ENCODE data around the gene ABCA7. TPM values are rescaled to one million over a fixed set of nuclear protein-coding genes. Genes with fewer than 3 reads are reported as not detected.

ABCA7 gene
- total RNA-seq, 3 donors from 2014 or later (not counting 1 experiment from before 2014, with no cell fraction given) = 73.3 to 149 (median 121) TPM

GRCh38 chr19:1004204-1004802, 35.6 kb upstream of the ABCA7 start:
- DNase-seq (no peak), ATAC-seq (no peak)
- Histone ChIP-seq H3K27me3 (ENCODE audit: control insufficient read depth, insufficient read depth, low read length) (peaks cover 16% of the 10 kb centered on the region), H3K4me1 (ENCODE audit: control insufficient read depth, insufficient read depth, low read length) (peaks cover 16% of the 10 kb centered on the region), H3K9me3 (ENCODE audit: control insufficient read depth, insufficient read depth, low read length) (no peaks in the 10 kb centered on the region), H3K36me3 (ENCODE audit: control insufficient read depth, insufficient read depth, low read length) (no peaks in the 10 kb centered on the region), H3K4me3 (ENCODE audit: low read length) (no peak overlapping the region), H3K27ac (ENCODE audit: low read length) (no peak overlapping the region)
- no peaks in the 10 kb centered on the region for H3K36me3 Mint-ChIP-seq
- H3K27me3 Mint-ChIP-seq (ENCODE audit: low read depth in 2 of 2) = peaks cover 9 to 11% of the 10 kb centered on the region in 2 donors
- intact Hi-C loops (cut with micrococcal nuclease) = no loop called here
- H3K4me1 Mint-ChIP-seq = peaks cover 0 to 9% of the 10 kb centered on the region in 2 donors
- no peak overlapping the region for H3K27ac Mint-ChIP-seq
- WGBS (ENCODE audit: insufficient coverage) = 79% methylated on average over 32 of the region's 32 CpGs
- H3K9me3 Mint-ChIP-seq = no peaks in the 10 kb centered on the region
- H3K4me3 Mint-ChIP-seq = no peak overlapping the region
- TF ChIP-seq, protein P1, sequence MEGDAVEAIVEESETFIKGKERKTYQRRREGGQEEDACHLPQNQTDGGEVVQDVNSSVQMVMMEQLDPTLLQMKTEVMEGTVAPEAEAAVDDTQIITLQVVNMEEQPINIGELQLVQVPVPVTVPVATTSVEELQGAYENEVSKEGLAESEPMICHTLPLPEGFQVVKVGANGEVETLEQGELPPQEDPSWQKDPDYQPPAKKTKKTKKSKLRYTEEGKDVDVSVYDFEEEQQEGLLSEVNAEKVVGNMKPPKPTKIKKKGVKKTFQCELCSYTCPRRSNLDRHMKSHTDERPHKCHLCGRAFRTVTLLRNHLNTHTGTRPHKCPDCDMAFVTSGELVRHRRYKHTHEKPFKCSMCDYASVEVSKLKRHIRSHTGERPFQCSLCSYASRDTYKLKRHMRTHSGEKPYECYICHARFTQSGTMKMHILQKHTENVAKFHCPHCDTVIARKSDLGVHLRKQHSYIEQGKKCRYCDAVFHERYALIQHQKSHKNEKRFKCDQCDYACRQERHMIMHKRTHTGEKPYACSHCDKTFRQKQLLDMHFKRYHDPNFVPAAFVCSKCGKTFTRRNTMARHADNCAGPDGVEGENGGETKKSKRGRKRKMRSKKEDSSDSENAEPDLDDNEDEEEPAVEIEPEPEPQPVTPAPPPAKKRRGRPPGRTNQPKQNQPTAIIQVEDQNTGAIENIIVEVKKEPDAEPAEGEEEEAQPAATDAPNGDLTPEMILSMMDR (IDR thresholded peaks at IDR 0.05) = no peak

DNA sequence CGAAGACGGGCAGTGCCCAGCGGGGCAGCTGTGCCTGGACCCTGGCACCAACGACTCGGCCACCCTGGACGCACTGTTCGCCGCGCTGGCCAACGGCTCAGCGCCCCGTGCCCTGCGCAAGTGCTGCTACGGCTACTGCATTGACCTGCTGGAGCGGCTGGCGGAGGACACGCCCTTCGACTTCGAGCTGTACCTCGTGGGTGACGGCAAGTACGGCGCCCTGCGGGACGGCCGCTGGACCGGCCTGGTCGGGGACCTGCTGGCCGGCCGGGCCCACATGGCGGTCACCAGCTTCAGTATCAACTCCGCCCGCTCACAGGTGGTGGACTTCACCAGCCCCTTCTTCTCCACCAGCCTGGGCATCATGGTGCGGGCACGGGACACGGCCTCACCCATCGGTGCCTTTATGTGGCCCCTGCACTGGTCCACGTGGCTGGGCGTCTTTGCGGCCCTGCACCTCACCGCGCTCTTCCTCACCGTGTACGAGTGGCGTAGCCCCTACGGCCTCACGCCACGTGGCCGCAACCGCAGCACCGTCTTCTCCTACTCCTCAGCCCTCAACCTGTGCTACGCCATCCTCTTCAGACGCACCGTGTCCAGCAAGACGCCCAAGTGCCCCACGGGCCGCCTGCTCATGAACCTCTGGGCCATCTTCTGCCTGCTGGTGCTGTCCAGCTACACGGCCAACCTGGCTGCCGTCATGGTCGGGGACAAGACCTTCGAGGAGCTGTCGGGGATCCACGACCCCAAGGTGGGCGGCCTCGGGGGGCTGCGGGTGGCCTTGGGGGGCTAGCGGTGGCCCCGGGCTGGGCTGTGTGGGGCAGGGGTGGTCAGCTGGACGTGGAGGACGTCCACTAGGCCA, 34.9 kb upstream of the ABCA7 start:
- H3K36me3 ChIP-seq (ENCODE audit: control insufficient read depth, insufficient read depth, low read length) = peaks cover 6% of the 10 kb centered on the region
- H3K27me3 ChIP-seq (ENCODE audit: control insufficient read depth, insufficient read depth, low read length) = peaks cover 14% of the 10 kb centered on the region
- WGBS (ENCODE audit: insufficient coverage) = 94% methylated on average over 68 of the region's 70 CpGs
- no peak for ATAC-seq
- H3K4me1 ChIP-seq (ENCODE audit: control insufficient read depth, insufficient read depth, low read length) = peaks cover 14% of the 10 kb centered on the region
- Mint-ChIP-seq H3K4me1 (peaks cover 0 to 8% of the 10 kb centered on the region in 2 donors), H3K27ac (no peak overlapping the region), H3K9me3 (no peaks in the 10 kb centered on the region), H3K36me3 (no peaks in the 10 kb centered on the region), H3K4me3 (no peak overlapping the region), H3K27me3 (ENCODE audit: low read depth in 2 of 2) (peaks cover 7 to 9% of the 10 kb centered on the region in 2 donors)
- H3K4me3 ChIP-seq (ENCODE audit: low read length) = no peak overlapping the region
- DNase-seq = no peak
- no peaks in the 10 kb centered on the region for H3K9me3 ChIP-seq (ENCODE audit: control insufficient read depth, insufficient read depth, low read length)
- no peak overlapping the region for H3K27ac ChIP-seq (ENCODE audit: low read length)
- intact Hi-C loops (cut with micrococcal nuclease) = no loop called here
- TF ChIP-seq, protein P1 (IDR thresholded peaks at IDR 0.05) = no peak

- H3K4me1 ChIP-seq (ENCODE audit: control insufficient read depth, insufficient read depth, low read length) = peaks cover under 1% of the 10 kb centered on the region
- WGBS (ENCODE audit: insufficient coverage) = 89% methylated on average over 27 of the region's 27 CpGs
- peaks cover 5 to 7% of the 10 kb centered on the region in 2 donors for H3K27me3 Mint-ChIP-seq (ENCODE audit: low read depth in 2 of 2)
- no peak overlapping the region for H3K4me3 ChIP-seq (ENCODE audit: low read length)
- H3K27me3 ChIP-seq (ENCODE audit: control insufficient read depth, insufficient read depth, low read length) = peaks cover 3% of the 10 kb centered on the region
- peak overlapping the region in 1 of 2 donors; percentile 48 for H3K27ac Mint-ChIP-seq
- no peaks in the 10 kb centered on the region for H3K9me3 Mint-ChIP-seq
- no peak for DNase-seq
- TF ChIP-seq, protein P1 (IDR thresholded peaks at IDR 0.05) = no peak
- H3K36me3 Mint-ChIP-seq = no peaks in the 10 kb centered on the region
- intact Hi-C loops (cut with micrococcal nuclease) = no loop called here
- no peak overlapping the region for H3K27ac ChIP-seq (ENCODE audit: low read length)
- peaks cover 0 to 8% of the 10 kb centered on the region in 2 donors for H3K4me1 Mint-ChIP-seq
- peaks cover 15% of the 10 kb centered on the region for H3K36me3 ChIP-seq (ENCODE audit: control insufficient read depth, insufficient read depth, low read length)
- H3K4me3 Mint-ChIP-seq = no peak overlapping the region
- H3K9me3 ChIP-seq (ENCODE audit: control insufficient read depth, insufficient read depth, low read length) = no peaks in the 10 kb centered on the region
- ATAC-seq = no peak
These were observed 33.1 kb upstream of the ABCA7 start for GRCh38 chr19:1006711-1007398.
